Measurements from ENCODE around the gene SELENOT.
A peak's percentile ranks its signal among the peaks of the same experiment; 100 is the strongest.
"Not testable (repeated sequence)": the region's sequence is repeated elsewhere in the genome, so short reads cannot be mapped to it uniquely, and the experiment has no call there.

SELENOT gene

GRCh38 chr3:150607267-150608065 lies 4.3 kb downstream of the SELENOT start:
- DNase-seq: no peak

GRCh38 chr3:150609988-150610387 lies 6.9 kb downstream of the SELENOT start:
- no peak for DNase-seq

- DNase-seq: no peak
These were observed 7.7 kb downstream of the SELENOT start for GRCh38 chr3:150610785-150611184.

GRCh38 chr3:150611666-150612065 lies 8.5 kb downstream of the SELENOT start:
- no peak for DNase-seq

- no peak for DNase-seq
These were observed 9.4 kb downstream of the SELENOT start for GRCh38 chr3:150612494-150612893.

GRCh38 chr3:150613034-150613433 lies 9.9 kb downstream of the SELENOT start:
- DNase-seq: no peak

GRCh38 chr3:150613709-150614480 lies 10.8 kb downstream of the SELENOT start:
- DNase-seq: no peak

- no peak for DNase-seq
These were observed 17.0 kb downstream of the SELENOT start for GRCh38 chr3:150620002-150620689.

- DNase-seq: not testable (repeated sequence)
These were observed 19.8 kb downstream of the SELENOT start for GRCh38 chr3:150622955-150623354.

GRCh38 chr3:150623945-150624344 lies 20.8 kb downstream of the SELENOT start:
- no peak for DNase-seq

GRCh38 chr3:150626148-150626930 lies 23.2 kb downstream of the SELENOT start:
- no peak for DNase-seq

GRCh38 chr3:150627557-150627956 lies 24.4 kb downstream of the SELENOT start:
- peak; percentile 9 for DNase-seq

GRCh38 chr3:150631515-150632221 lies 28.5 kb downstream of the SELENOT start:
- no peak for DNase-seq

- no peak for DNase-seq
These were observed 32.0 kb downstream of the SELENOT start for GRCh38 chr3:150635076-150635475.

- DNase-seq: no peak
These were observed 32.4 kb downstream of the SELENOT start for GRCh38 chr3:150635526-150635925.

- DNase-seq: no peak
These were observed 33.1 kb downstream of the SELENOT start for GRCh38 chr3:150636258-150636657.

GRCh38 chr3:150639262-150639661 lies 36.1 kb downstream of the SELENOT start:
- DNase-seq: no peak

- DNase-seq: no peak
These were observed 37.1 kb downstream of the SELENOT start for GRCh38 chr3:150640256-150640655.

GRCh38 chr3:150653110-150653561 lies 50.0 kb downstream of the SELENOT start:
- DNase-seq: no peak

GRCh38 chr3:150656316-150656715 lies 53.2 kb downstream of the SELENOT start:
- no peak for DNase-seq

GRCh38 chr3:150662410-150663200 lies 59.5 kb downstream of the SELENOT start:
- no peak for DNase-seq
